AG10803 (cell line): ENCODE data around the gene VWF.
"Not testable (repeated sequence)": the region's sequence is repeated elsewhere in the genome, so short reads cannot be mapped to it uniquely, and the experiment has no call there.

Source experiments
- DNase-seq: peaks from one replicate; pipeline ENCODE4 v3.0.0; 2010; ENCODE audit warnings: low read depth
- H3K4me3 ChIP-seq: 2 replicates; pipeline ENCODE4 v1.5.1; 2011; ENCODE audit warnings: mild to moderate bottlenecking, low read length, control low read depth
- CTCF ChIP-seq: conservative IDR thresholded peaks from 2 replicates; pipeline ENCODE4 v1.5.1; 2011; ENCODE audit warnings: mild to moderate bottlenecking, low read length, control low read depth, inconsistent platforms

Gene VWF

DNA sequence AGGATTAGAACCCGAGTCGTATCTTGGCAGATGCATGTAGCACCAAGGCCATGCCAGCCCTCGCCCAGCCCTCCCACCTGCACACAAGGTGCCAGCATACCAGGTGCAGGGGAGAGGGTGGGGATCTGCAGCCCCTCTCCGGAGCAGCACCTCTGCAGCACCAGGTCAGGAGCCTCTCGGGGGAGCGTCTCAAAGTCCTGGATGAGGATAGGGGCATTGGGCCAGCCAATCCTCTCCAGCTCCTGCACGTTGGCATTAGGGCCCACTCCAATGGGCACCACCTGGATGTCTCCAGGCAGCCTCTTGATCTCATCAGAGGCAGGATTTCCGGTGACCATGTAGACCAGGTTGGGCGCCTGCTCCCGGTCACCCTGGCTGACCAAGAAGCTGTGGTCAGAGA is 106.2 kb downstream of the VWF start:
- no peak overlapping the region for H3K4me3 ChIP-seq
- no peak for DNase-seq
- no peak for TF ChIP-seq CTCF

- TF ChIP-seq CTCF, result no peak
- DNase-seq, result no peak
- H3K4me3 ChIP-seq, result no peak overlapping the region
Measured at GRCh38 chr12:6016756-6017155, 107.7 kb downstream of the VWF start.

GRCh38 chr12:6016004-6016403 is 108.5 kb downstream of the VWF start:
- not testable (repeated sequence) for DNase-seq, H3K4me3 ChIP-seq

- not testable (repeated sequence) for DNase-seq
Measured at GRCh38 chr12:6015271-6015670, 109.2 kb downstream of the VWF start.

DNA sequence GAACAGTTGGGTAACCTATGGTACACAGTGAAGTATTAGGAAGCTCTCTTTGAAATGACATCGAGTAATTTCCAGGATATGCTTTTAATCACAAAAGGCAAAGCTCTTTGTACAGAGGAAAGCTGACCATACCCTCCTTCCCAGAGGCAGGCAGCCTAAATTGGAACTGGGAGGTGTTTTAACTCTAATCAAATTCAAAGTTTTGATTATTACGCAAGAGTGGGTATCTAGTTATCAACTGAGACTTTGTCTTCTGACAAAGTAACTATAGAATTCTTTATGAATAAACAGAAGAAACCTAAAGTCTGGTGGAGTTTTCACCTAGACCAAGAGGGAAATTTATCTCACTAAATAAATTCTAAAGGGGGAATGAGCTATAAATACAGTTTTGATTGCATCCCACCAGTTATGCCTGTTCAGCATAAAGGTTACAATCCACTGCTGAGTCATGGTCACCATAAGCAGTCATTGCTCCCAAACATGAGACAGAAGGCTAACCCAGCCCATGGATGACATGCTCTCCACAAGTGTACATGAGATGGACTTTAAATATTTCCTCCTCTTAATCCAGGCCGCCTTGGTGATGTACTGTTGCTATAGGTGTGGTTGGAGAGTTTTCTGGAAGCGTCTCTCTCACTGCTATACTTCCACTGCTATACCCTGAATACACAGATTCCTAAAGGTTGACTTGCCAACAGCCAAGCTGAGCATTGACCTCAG is 113.7 kb downstream of the VWF start:
- not testable (repeated sequence) for H3K4me3 ChIP-seq, DNase-seq

More at GRCh38 chr12:6015271-6015670, 109.2 kb downstream of the VWF start:
- H3K4me3 ChIP-seq, result not testable (repeated sequence)

- no peak for DNase-seq
- no peak overlapping the region for H3K4me3 ChIP-seq
- no peak for TF ChIP-seq CTCF
Measured at GRCh38 chr12:5997260-5997659, 127.2 kb downstream of the VWF start.

DNA sequence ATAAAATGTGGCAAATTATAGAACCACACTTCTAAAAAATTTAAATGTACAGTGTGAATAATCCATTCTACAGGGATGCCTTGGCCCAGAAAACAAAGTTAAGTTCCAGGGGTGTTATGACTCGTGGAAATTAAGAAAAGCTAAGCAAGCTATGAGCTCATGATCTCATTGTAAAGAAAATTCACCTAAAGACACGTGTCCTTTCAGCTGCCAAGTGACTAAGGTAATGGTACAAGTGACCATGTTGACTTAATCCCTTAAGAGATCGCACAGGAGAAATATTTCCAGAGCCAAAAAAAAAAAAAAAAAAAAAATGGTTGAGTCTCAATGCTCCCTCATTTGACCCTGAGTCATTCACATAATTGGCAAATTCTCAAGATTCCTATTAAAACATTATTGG is 128.0 kb downstream of the VWF start:
- no peak for DNase-seq
- no peak overlapping the region for H3K4me3 ChIP-seq
- TF ChIP-seq CTCF, result no peak

- TF ChIP-seq CTCF, result no peak
- no peak overlapping the region for H3K4me3 ChIP-seq
- no peak for DNase-seq
Measured at GRCh38 chr12:5989621-5990020, 134.8 kb downstream of the VWF start.

- peak; percentile 67 for DNase-seq
- peak; percentile 95 for TF ChIP-seq CTCF
- H3K4me3 ChIP-seq, result no peak overlapping the region
Measured at GRCh38 chr12:5988659-5989116, 135.8 kb downstream of the VWF start.
